ENCODE data around the gene MAN2A1.
"Not testable (repeated sequence)": the region's sequence is repeated elsewhere in the genome, so short reads cannot be mapped to it uniquely, and the experiment has no call there.

Gene MAN2A1

GRCh38 chr5:109759306-109759705 is 69.6 kb downstream of the MAN2A1 start:
- no peak for DNase-seq

- DNase-seq, result not testable (repeated sequence)
Observed at GRCh38 chr5:109760130-109760529, 70.4 kb downstream of the MAN2A1 start.

GRCh38 chr5:109762821-109763220 is 73.1 kb downstream of the MAN2A1 start:
- no peak for DNase-seq

GRCh38 chr5:109767184-109767995 is 77.7 kb downstream of the MAN2A1 start:
- no peak for DNase-seq

- no peak for DNase-seq
Observed at GRCh38 chr5:109767997-109768396, 78.3 kb downstream of the MAN2A1 start.

- DNase-seq, result no peak
Observed at GRCh38 chr5:109769597-109770291, 80.0 kb downstream of the MAN2A1 start.

- no peak for DNase-seq
Observed at GRCh38 chr5:109775130-109775529, 85.4 kb downstream of the MAN2A1 start.

- DNase-seq, result no peak
Observed at GRCh38 chr5:109779036-109779735, 89.5 kb downstream of the MAN2A1 start.

GRCh38 chr5:109784687-109785086 is 95.0 kb downstream of the MAN2A1 start:
- no peak for DNase-seq

- no peak for DNase-seq
Observed at GRCh38 chr5:109786206-109786855, 96.6 kb downstream of the MAN2A1 start.

GRCh38 chr5:109788596-109788995 is 98.9 kb downstream of the MAN2A1 start:
- DNase-seq, result no peak

- no peak for DNase-seq
Observed at GRCh38 chr5:109792613-109793012, 102.9 kb downstream of the MAN2A1 start.

- DNase-seq, result no peak
Observed at GRCh38 chr5:109803854-109804253, 114.1 kb downstream of the MAN2A1 start.

GRCh38 chr5:109805472-109805871 is 115.7 kb downstream of the MAN2A1 start:
- DNase-seq, result no peak

- DNase-seq, result no peak
Observed at GRCh38 chr5:109805883-109806282, 116.2 kb downstream of the MAN2A1 start.

GRCh38 chr5:109812698-109813097 is 123.0 kb downstream of the MAN2A1 start:
- no peak for DNase-seq

- DNase-seq, result no peak
Observed at GRCh38 chr5:109816732-109817131, 127.0 kb downstream of the MAN2A1 start.

GRCh38 chr5:109819878-109820277 is 130.2 kb downstream of the MAN2A1 start:
- no peak for DNase-seq

- no peak for DNase-seq
Observed at GRCh38 chr5:109823597-109823996, 133.9 kb downstream of the MAN2A1 start.

GRCh38 chr5:109825450-109825849 is 135.7 kb downstream of the MAN2A1 start:
- DNase-seq, result no peak

GRCh38 chr5:109826426-109826825 is 136.7 kb downstream of the MAN2A1 start:
- DNase-seq, result no peak

- no peak for DNase-seq
Observed at GRCh38 chr5:109829331-109829730, 139.6 kb downstream of the MAN2A1 start.

GRCh38 chr5:109830955-109831502 is 141.3 kb downstream of the MAN2A1 start:
- no peak for DNase-seq
